ENCODE results near the gene DPP4.

DPP4 gene

DNA sequence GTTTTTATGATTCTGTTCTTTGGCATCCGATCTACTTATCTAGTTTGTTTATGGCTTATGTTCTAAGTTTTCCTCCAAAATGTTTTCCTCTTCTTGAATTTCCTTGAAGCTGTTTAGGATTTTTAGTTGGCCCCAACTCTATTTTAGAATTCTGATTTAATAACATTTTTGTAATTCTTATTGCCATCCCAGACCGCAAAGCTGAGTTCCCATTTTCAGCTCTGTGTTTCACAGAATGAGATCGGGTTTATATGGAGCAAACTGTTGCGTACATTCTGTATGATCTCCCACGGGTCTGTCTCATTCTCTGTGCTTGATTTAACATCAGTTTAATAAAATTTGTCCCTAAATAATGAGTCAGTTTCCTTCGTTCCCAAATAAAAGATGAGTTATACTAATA lies 59.3 kb downstream of the DPP4 start:
- peak; percentile 39 for DNase-seq

- DNase-seq: peak; percentile 78
Observed at GRCh38 chr2:162013514-162014475, 60.2 kb downstream of the DPP4 start.

GRCh38 chr2:162012565-162013058 lies 61.4 kb downstream of the DPP4 start:
- no peak for DNase-seq

DNA sequence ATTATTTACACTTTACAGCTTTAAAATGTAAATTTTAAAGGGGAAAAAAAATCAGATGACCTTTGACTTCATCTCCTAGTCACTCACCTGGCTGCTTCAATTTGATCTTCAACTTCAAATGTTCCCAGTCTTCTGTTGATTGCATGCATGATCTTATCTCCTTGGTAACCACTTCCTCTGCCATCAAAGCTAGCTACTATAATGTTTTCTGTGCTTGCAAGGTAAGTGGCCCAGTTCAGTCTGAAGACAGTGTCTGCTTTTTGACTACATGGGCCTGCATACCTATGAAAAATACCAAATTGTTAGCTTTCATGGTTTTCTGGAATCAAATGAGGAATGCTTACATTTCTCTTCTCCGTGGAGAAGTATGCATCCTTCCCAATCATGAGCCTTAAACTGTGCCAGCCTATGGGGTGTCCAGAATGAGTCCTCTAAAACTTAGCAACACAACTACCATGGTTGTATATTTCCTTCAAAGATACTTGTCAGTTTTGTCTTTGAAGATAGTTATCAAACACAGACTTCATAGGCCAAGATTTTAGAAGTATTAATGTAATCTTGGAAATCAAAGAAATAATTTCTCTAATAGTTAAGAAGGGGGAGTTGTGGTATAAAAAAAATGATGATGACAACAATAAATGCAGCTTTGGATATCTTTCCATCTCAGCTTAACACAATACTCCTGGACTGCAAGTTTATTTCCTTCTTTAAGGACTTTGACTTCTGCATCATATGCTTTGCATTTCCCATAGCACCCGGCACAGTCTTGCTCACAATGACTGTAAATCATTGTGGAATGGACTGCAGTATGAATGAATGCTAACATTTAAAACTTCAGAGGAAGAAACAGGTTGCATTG lies 62.1 kb downstream of the DPP4 start:
- DNase-seq: no peak

- DNase-seq: no peak
Observed at GRCh38 chr2:162009543-162009942, 64.5 kb downstream of the DPP4 start.

DNA sequence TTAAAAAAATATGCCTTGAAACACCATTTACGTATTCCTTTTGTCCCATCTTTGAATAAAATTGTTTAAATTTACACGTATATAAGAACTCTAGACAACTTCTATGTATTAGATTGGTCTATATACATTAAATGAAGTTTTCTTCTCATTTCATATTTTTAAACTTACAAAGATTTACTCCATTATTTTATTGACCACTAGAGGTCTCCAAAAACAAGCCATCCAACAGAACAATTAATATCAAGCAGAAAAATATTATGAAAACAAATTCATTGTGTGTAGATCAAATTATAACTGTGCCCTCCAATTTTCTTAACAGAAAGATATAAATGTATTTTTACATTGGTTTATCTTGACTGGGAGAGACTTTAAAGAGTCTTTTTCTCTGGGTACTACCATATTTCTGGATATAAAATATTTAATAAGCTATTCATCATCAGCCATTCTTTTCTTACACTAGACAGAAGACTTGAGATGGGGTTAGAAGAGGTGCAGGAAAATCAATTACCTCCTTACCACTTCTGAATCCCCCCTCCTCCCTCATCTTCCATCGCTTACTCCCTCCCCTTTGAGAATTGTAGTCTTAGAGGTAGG lies 66.5 kb downstream of the DPP4 start:
- peak; percentile 49 for DNase-seq

- DNase-seq: no peak
Observed at GRCh38 chr2:162006337-162006736, 67.7 kb downstream of the DPP4 start.

- DNase-seq: no peak
Observed at GRCh38 chr2:162004031-162004430, 70.0 kb downstream of the DPP4 start.

DNA sequence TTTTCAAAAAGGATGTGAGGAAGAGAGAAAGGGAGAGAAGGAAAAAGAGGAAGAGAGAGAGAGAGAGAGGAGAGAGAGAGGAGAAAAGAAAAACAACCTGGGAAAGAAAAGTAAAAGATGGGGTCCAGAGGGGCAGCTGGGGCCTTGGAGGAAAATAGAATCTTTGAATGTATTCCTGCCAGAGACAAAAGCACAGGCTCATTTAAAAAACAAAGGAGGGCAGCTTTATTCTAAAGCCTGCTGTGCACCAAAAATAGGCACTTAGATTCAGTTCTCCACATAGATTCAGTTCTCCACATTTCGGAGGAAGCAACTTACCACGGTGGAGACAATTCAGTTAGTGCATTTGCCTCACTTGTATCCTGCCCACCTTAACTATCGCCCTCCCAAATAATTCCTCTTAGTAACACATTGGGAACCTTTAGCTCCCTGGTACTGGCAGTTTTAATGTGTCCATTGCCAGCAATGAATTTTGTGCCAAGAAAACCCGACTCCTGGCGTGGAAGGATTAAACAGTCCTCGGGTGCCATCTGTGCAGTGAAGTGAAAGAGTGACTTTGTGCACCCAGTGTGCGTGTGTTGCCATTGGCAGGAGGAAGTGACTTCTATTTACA lies 71.3 kb downstream of the DPP4 start:
- DNase-seq: peak; percentile 23

- DNase-seq: no peak
Observed at GRCh38 chr2:162000431-162000830, 73.6 kb downstream of the DPP4 start.

GRCh38 chr2:161999321-161999720 lies 74.7 kb downstream of the DPP4 start:
- no peak for DNase-seq

GRCh38 chr2:161998857-161999256 lies 75.2 kb downstream of the DPP4 start:
- DNase-seq: no peak

DNA sequence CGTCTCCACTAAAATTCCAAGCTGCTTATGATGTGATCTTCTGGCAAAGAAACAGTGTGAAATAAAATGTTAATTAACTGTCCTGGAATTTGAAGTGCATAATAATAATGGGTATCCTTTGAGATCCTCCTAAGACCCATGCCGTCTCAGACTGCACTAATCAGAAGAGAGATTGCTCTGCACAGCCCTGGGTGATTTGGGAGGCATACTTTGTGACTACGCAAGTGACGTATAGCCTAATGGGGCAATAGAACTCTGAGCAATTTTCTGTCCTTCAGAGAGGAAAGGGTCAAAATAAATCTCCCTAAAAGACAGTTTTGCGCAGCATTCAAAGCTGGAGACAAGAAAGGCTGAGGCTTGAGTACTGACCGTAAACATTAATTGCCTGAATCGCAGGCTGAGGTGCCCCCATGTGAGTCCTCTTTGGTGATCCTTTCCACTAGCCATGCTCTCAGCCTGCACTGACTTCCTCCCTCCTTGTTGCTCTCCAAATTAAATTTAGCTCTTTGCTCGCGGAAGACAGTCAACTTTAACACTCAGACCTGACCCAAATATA lies 76.0 kb downstream of the DPP4 start:
- DNase-seq: no peak

DNA sequence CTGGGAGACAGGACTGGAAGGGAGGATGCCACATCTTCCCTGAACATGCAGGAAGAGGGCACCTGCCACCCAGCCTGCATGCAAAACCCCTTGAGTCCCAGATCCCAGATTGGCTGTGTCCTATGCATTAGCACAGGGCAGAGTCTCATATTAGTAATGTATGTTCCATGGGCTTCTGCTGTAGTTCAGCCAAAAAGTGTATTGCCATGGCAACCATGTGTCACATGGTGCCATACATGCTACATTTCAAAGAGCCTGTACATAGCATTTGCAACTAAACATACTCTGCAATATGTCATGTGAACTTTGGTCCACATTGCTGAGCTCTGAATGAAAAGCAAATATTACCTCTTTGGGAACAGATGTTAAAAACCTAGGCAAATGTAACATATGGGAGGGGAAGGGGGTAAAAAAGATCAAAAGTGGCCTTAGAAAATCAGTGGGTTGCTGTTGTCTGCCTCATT lies 78.4 kb downstream of the DPP4 start:
- DNase-seq: no peak

DNA sequence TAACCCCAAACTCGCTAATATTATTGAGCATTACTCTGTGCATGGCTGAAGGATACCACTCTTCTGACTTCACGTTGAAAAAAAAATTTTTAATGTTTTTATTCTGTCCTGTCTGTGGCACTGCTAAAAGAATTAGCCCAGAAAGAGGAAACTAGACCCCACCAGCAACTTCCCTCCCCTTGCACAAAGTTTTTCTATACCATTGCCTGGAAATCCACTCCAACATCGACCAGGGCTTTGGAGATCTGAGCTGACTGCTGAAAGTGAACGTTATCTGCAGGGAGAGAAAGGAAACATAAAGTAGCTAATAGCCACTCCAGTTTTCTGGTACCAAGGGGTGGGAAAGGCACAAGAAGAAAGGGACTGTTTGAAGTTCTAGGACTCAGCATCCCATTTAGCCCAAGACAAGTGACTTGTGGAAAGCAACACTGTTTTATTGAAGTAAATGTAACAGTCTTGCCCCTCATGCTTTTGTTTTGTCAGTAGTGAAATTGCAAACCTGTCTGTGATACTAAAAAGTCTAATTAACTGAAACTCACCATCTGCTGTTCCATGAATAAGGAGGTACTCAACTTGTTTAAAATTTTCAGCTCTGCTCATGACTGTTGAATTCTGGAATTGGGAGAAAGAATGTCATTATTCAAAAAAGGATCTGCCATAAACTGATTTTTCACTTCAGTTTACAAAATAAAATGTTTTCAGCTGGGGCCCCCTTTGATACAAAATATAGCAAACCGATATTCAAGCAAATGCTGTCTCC lies 79.1 kb downstream of the DPP4 start:
- no peak for DNase-seq

DNA sequence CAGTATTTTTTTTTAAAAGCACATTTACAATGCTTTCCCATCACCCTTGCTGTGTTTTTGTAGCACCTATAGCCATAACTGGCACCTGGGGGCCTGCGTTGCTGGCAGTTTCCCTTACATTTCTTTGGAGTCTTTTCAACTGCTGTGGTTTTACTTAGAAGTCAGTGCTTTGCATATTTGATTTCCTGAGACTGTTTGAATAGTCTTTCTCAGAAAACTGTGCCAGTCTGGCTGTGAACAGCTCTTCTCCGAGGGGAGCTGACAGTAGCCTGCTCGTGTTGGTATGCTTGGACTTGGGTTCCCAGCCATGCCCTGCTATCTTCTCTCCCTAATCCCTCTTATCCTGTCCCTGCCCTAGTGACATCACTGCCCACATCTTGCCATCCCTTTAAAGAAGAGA lies 81.5 kb downstream of the DPP4 start:
- DNase-seq: no peak

GRCh38 chr2:161991991-161992390 lies 82.0 kb downstream of the DPP4 start:
- no peak for DNase-seq

- peak; percentile 72 for DNase-seq
Observed at GRCh38 chr2:161990741-161991140, 83.3 kb downstream of the DPP4 start.

GRCh38 chr2:161990036-161990435 lies 84.0 kb downstream of the DPP4 start:
- DNase-seq: no peak

DNA sequence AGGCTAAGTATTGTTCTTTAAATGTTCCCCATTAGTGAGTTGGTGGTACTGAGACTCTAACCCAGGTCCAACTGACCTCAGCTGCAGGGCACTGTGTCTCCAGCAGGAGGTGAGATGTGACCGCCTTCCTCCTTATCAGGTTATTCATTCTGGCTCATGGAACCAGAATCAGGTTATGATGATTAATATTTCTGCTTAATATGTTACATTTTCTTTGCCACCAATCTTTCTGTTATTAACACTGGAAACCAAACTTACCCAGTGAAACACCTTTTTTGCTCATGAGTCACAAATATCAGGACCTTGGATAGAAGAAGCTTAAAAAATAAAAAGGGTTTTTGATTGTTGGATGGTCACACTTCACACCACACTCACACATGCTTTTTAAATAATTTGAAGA lies 85.4 kb downstream of the DPP4 start:
- no peak for DNase-seq

GRCh38 chr2:161987311-161987710 lies 86.7 kb downstream of the DPP4 start:
- DNase-seq: no peak

DNA sequence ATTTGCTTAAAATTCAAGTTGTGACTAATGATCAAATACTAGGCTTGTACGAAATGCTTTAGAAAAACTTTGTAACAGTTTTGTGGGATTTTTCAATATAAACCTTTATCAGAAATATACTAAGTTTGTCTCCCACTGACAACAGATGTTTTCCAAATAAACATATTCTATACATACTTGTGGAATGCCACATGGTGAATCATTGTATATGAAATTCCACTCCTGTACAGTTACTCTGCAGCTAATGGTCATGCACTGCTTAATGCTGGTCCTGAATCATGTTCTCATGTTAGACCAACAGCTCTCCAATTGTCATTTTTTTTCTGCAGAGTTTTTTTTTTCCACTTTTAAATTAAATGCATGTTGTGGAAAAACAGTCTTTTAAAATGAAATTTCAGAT lies 90.1 kb downstream of the DPP4 start:
- no peak for DNase-seq

All from suppressor macrophage treated with lipopolysaccharide for 4 hours (primary cell).